ENCODE measurements around the gene ZNRD2.

GRCh38 chr11:65542738-65543390 lies 27.4 kb upstream of the ZNRD2 start:
- no peak for TF ChIP-seq CTCF (IDR thresholded peaks at IDR 0.05; ENCODE audit: low read depth, low read length)
- TF ChIP-seq POLR2A (IDR thresholded peaks at IDR 0.05; ENCODE audit: extremely low read depth, insufficient read length), result no peak
- no peak for TF ChIP-seq MYC (IDR thresholded peaks at IDR 0.05; ENCODE audit: low read depth, low read length)

Data from NB4 (cell line).